ENCODE data around the gene DCTPP1.

DNA sequence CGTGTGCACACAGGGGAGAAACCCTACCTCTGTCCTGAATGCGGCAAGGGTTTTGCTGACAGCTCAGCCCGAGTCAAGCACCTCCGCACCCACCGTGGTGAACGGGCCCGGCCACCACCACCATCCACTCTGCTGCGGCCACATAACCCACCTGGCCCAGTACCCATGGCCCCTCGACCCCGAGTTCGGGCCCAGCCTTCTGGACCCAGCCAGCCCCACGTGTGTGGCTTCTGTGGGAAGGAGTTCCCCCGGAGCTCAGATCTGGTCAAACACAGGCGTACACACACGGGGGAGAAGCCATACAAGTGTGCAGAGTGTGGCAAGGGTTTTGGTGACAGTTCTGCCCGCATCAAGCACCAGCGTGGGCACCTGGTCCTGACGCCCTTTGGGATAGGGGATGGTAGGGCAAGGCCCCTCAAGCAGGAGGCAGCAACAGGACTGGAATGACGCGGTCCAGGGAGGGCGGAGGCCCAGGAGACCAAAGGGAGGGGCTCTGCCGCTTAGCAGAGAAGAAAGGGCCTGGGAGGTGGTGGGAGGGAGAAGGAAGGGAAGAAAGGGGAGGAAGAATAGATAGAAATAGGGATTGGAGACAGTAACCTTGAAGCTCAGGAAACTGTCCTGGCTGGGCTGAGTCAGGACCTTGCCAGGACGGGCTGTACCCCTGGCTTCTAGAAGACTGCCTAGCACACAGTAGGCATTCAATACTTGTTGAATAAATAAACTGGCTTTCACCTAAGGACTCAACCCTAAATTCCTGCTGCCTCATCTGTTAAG lies 31.0 kb downstream of the DCTPP1 start:
- TF ChIP-seq, protein P1, sequence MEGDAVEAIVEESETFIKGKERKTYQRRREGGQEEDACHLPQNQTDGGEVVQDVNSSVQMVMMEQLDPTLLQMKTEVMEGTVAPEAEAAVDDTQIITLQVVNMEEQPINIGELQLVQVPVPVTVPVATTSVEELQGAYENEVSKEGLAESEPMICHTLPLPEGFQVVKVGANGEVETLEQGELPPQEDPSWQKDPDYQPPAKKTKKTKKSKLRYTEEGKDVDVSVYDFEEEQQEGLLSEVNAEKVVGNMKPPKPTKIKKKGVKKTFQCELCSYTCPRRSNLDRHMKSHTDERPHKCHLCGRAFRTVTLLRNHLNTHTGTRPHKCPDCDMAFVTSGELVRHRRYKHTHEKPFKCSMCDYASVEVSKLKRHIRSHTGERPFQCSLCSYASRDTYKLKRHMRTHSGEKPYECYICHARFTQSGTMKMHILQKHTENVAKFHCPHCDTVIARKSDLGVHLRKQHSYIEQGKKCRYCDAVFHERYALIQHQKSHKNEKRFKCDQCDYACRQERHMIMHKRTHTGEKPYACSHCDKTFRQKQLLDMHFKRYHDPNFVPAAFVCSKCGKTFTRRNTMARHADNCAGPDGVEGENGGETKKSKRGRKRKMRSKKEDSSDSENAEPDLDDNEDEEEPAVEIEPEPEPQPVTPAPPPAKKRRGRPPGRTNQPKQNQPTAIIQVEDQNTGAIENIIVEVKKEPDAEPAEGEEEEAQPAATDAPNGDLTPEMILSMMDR (IDR thresholded peaks at IDR 0.05; ENCODE audit: low read length): no peak
- no peak for TF ChIP-seq EZH2 (IDR thresholded peaks at IDR 0.05; ENCODE audit: borderline replicate concordance, low read length)

All from OCI-LY1 (cell line).